WTC11 (cell line): Measurements from ENCODE around the gene LRRK2.

Experiments used
- ATF3 ChIP-seq: sonication (generic); formaldehyde crosslinking; conservative IDR thresholded peaks from 2 replicates; pipeline ENCODE4 v1.8.1; 2022; ENCODE audit warnings: mild to moderate bottlenecking, missing genetic modification reagents
- CTCF ChIP-seq: fragments of 200-600 bp; IDR thresholded peaks from 2 replicates; pipeline ENCODE4 v1.8.0; 2022; ENCODE audit warnings: antibody characterized with exemption
- MXD4 ChIP-seq: fragments of 250-450 bp; sonication (Bioruptor Pico); IDR thresholded peaks from 2 replicates; pipeline ENCODE4 v1.8.0; 2021; ENCODE audit warnings: mild to moderate bottlenecking, moderate library complexity, borderline replicate concordance
- NFYB ChIP-seq: sonication (generic); formaldehyde crosslinking; conservative IDR thresholded peaks from 2 replicates; pipeline ENCODE4 v1.8.0; 2022; ENCODE audit warnings: low read depth, missing genetic modification reagents
- NR2C2 ChIP-seq: sonication (generic); formaldehyde crosslinking; IDR thresholded peaks from 2 replicates; pipeline ENCODE4 v1.8.0; 2022; ENCODE audit warnings: mild to moderate bottlenecking, missing genetic modification reagents
- TCF7 ChIP-seq: sonication (generic); formaldehyde crosslinking; IDR thresholded peaks from 2 replicates; pipeline ENCODE4 v1.8.0; 2022; ENCODE audit warnings: mild to moderate bottlenecking, low read depth, missing genetic modification reagents, moderate library complexity
- ZNF416 ChIP-seq: fragments of 250-450 bp; sonication (Bioruptor Pico); IDR thresholded peaks from 2 replicates; pipeline ENCODE4 v1.9.0; 2021; ENCODE audit warnings: mild to moderate bottlenecking, inconsistent platforms

- TF ChIP-seq CTCF (no peak), ZNF416 (CRISPR knock-in tag) (no peak), ATF3 (CRISPR knock-in tag) (no peak), TCF7 (CRISPR knock-in tag) (no peak), MXD4 (CRISPR knock-in tag) (no peak), NFYB (no peak), NR2C2 (no peak)
Measured at GRCh38 chr12:40236357-40236850, 11.6 kb downstream of the LRRK2 start.
